HEK293 (cell line): Measurements from ENCODE around the gene EVI5L.

Experiments used
- CTCF ChIA-PET: fragments of 350-600 bp; formaldehyde crosslinking; extraction: SDS; loops from one replicate; lab custom pipeline; 2021; ENCODE audit warnings: antibody characterized with exemption; lab: Yijun Ruan, JAX
- POLR2A ChIA-PET: fragments of 300-600 bp; formaldehyde crosslinking; extraction: SDS; loops from one replicate; lab custom pipeline; 2020; ENCODE audit warnings: antibody characterized with exemption, inconsistent platforms; lab: Yijun Ruan, JAX
- H3K27ac ChIP-seq: fragments of 200-500 bp; sonication (Bioruptor generic); 2 replicates; pipeline ENCODE4 v1.5.1; 2014; ENCODE audit warnings: low read depth, low read length, control low read depth, inconsistent platforms; ENCODE audit errors: extremely low read depth
- H3K36me3 ChIP-seq, 2 experiments: fragments of 200-500 bp in 1 of 2; sonication (Bioruptor generic) in 1 of 2; 1 replicate in 1 of 2; 2 replicates in 1 of 2; pipeline ENCODE4 v1.5.1; 2014 to 2017; ENCODE audit warnings: inconsistent platforms in 2 of 2, low read length in 2 of 2; ENCODE audit not compliant: control insufficient read depth in 2 of 2, insufficient read depth in 1 of 2
- H3K4me1 ChIP-seq: fragments of 200-500 bp; sonication (Bioruptor generic); 2 replicates; pipeline ENCODE4 v1.5.1; 2014; ENCODE audit warnings: mild to moderate bottlenecking, low read length, inconsistent platforms; ENCODE audit not compliant: control insufficient read depth, insufficient read depth
- H3K4me3 ChIP-seq: 2 replicates; pipeline ENCODE4 v1.5.1; 2011; ENCODE audit warnings: low read depth, mild to moderate bottlenecking, control low read depth, low read length, moderate library complexity
- H3K9me3 ChIP-seq: fragments of 200-500 bp; sonication (Bioruptor generic); 2 replicates; pipeline ENCODE4 v1.5.1; 2014; ENCODE audit warnings: low read depth, low read length, inconsistent platforms; ENCODE audit not compliant: control insufficient read depth, insufficient read depth
- GLI2 ChIP-seq: fragments of 450-650 bp; formaldehyde crosslinking; IDR thresholded peaks from 2 replicates; pipeline ENCODE4; 2017; ENCODE audit warnings: missing biosample characterization, missing genetic modification characterization, low read depth, borderline replicate concordance
- OVOL3 ChIP-seq: fragments of 450-650 bp; formaldehyde crosslinking; IDR thresholded peaks from 2 replicates; pipeline ENCODE4 v1.5.1; 2016; ENCODE audit warnings: missing biosample characterization, missing genetic modification characterization
- ZBTB7A ChIP-seq: fragments of 450-650 bp; formaldehyde crosslinking; IDR thresholded peaks from 2 replicates; pipeline ENCODE4 v1.5.1; 2016; ENCODE audit warnings: low read depth, missing biosample characterization, missing genetic modification characterization
- ZFP3 ChIP-seq: fragments of 450-650 bp; formaldehyde crosslinking; IDR thresholded peaks from 2 replicates; pipeline ENCODE4 v1.5.1; 2016; ENCODE audit warnings: low read depth, missing biosample characterization, missing genetic modification characterization
- ZNF121 ChIP-seq: fragments of 450-650 bp; formaldehyde crosslinking; IDR thresholded peaks from 2 replicates; pipeline ENCODE4 v1.5.1; 2016; ENCODE audit warnings: missing biosample characterization, missing genetic modification characterization
- ZNF140 ChIP-seq: fragments of 450-650 bp; formaldehyde crosslinking; IDR thresholded peaks from 2 replicates; pipeline ENCODE4 v1.5.1; 2016; ENCODE audit warnings: missing biosample characterization, missing genetic modification characterization
- ZNF146 ChIP-seq: fragments of 450-650 bp; formaldehyde crosslinking; IDR thresholded peaks from 2 replicates; pipeline ENCODE4 v1.5.1; 2016; ENCODE audit warnings: missing biosample characterization, missing genetic modification characterization
- ZNF221 ChIP-seq: fragments of 450-650 bp; formaldehyde crosslinking; IDR thresholded peaks from 2 replicates; pipeline ENCODE4 v1.5.1; 2017; ENCODE audit warnings: missing biosample characterization, missing genetic modification characterization, borderline replicate concordance
- ZNF266 ChIP-seq: fragments of 450-650 bp; formaldehyde crosslinking; IDR thresholded peaks from 2 replicates; pipeline ENCODE4 v1.5.1; 2016; ENCODE audit warnings: missing biosample characterization, missing genetic modification characterization, low read depth
- ZNF302 ChIP-seq: fragments of 450-650 bp; formaldehyde crosslinking; IDR thresholded peaks from 2 replicates; pipeline ENCODE4 v1.5.1; 2016; ENCODE audit warnings: missing biosample characterization, missing genetic modification characterization, low read depth
- ZNF366 ChIP-seq: fragments of 450-650 bp; formaldehyde crosslinking; conservative IDR thresholded peaks from 2 replicates; pipeline ENCODE4 v1.5.1; 2016; ENCODE audit warnings: missing biosample characterization, missing genetic modification characterization
- ZNF521 ChIP-seq: fragments of 450-650 bp; formaldehyde crosslinking; IDR thresholded peaks from 2 replicates; pipeline ENCODE4 v1.5.1; 2017; ENCODE audit warnings: missing biosample characterization, mild to moderate bottlenecking, missing genetic modification characterization
- ZNF558 ChIP-seq: fragments of 450-650 bp; formaldehyde crosslinking; IDR thresholded peaks from 2 replicates; pipeline ENCODE4 v1.5.1; 2016; ENCODE audit warnings: missing biosample characterization, missing genetic modification characterization
- ZNF596 ChIP-seq: fragments of 450-650 bp; IDR thresholded peaks from 2 replicates; pipeline ENCODE4 v1.5.0; 2018; ENCODE audit warnings: missing biosample characterization, mild to moderate bottlenecking, missing genetic modification characterization, moderate library complexity
- ZNF629 ChIP-seq: fragments of 450-650 bp; formaldehyde crosslinking; IDR thresholded peaks from 2 replicates; pipeline ENCODE4 v1.5.1; 2017; ENCODE audit warnings: missing biosample characterization, missing genetic modification characterization
- ZNF701 ChIP-seq: fragments of 450-650 bp; formaldehyde crosslinking; IDR thresholded peaks from 2 replicates; pipeline ENCODE4 v1.5.1; 2016; ENCODE audit warnings: missing biosample characterization, missing genetic modification characterization
- ZNF747 ChIP-seq: fragments of 450-650 bp; formaldehyde crosslinking; IDR thresholded peaks from 2 replicates; pipeline ENCODE4 v1.5.1; 2016; ENCODE audit warnings: missing biosample characterization, missing genetic modification characterization
- ZNF76 ChIP-seq: fragments of 450-650 bp; formaldehyde crosslinking; IDR thresholded peaks from 2 replicates; pipeline ENCODE4; 2016; ENCODE audit warnings: low read depth, missing biosample characterization, missing genetic modification characterization, borderline replicate concordance
- ZNF791 ChIP-seq: fragments of 450-650 bp; formaldehyde crosslinking; IDR thresholded peaks from 2 replicates; pipeline ENCODE4 v1.5.1; 2016; ENCODE audit warnings: missing biosample characterization, missing genetic modification characterization
- TF ChIP-seq, protein P1 (sequence below): fragments of 450-650 bp; formaldehyde crosslinking; IDR thresholded peaks from 2 replicates; pipeline ENCODE4 v1.5.1; 2017; ENCODE audit warnings: missing biosample characterization, missing genetic modification characterization
- TF ChIP-seq, protein P2 (sequence below): fragments of 450-650 bp; formaldehyde crosslinking; IDR thresholded peaks from 2 replicates; pipeline ENCODE4 v1.5.1; 2016; ENCODE audit warnings: missing biosample characterization, missing genetic modification characterization
- TF ChIP-seq, protein P3 (sequence below): fragments of 450-650 bp; formaldehyde crosslinking; IDR thresholded peaks from 2 replicates; pipeline ENCODE4 v1.5.1; 2016; ENCODE audit warnings: missing biosample characterization, missing genetic modification characterization

Gene EVI5L

GRCh38 chr19:7788178-7788932, 41.7 kb upstream of the EVI5L start:
- no peaks in the 10 kb centered on the region for H3K9me3 ChIP-seq
- no peaks in the 10 kb centered on the region for H3K36me3 ChIP-seq
- CTCF ChIA-PET: no interaction called here
- TF ChIP-seq ZBTB7A (tag by site-specific recombination): no peak
- no peak for TF ChIP-seq ZNF791 (tag by site-specific recombination)
- no peak for TF ChIP-seq ZNF266 (tag by site-specific recombination)
- no peak for TF ChIP-seq ZNF76
- no peak for TF ChIP-seq ZNF146 (tag by site-specific recombination)
- no peak for TF ChIP-seq ZNF558 (tag by site-specific recombination)
- no peak for TF ChIP-seq OVOL3 (tag by site-specific recombination)
- TF ChIP-seq, protein P1, sequence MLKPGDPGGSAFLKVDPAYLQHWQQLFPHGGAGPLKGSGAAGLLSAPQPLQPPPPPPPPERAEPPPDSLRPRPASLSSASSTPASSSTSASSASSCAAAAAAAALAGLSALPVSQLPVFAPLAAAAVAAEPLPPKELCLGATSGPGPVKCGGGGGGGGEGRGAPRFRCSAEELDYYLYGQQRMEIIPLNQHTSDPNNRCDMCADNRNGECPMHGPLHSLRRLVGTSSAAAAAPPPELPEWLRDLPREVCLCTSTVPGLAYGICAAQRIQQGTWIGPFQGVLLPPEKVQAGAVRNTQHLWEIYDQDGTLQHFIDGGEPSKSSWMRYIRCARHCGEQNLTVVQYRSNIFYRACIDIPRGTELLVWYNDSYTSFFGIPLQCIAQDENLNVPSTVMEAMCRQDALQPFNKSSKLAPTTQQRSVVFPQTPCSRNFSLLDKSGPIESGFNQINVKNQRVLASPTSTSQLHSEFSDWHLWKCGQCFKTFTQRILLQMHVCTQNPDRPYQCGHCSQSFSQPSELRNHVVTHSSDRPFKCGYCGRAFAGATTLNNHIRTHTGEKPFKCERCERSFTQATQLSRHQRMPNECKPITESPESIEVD (tag by site-specific recombination): no peak
- no peak for TF ChIP-seq ZNF629
- no peak for TF ChIP-seq ZNF121 (tag by site-specific recombination)
- TF ChIP-seq, protein P2, sequence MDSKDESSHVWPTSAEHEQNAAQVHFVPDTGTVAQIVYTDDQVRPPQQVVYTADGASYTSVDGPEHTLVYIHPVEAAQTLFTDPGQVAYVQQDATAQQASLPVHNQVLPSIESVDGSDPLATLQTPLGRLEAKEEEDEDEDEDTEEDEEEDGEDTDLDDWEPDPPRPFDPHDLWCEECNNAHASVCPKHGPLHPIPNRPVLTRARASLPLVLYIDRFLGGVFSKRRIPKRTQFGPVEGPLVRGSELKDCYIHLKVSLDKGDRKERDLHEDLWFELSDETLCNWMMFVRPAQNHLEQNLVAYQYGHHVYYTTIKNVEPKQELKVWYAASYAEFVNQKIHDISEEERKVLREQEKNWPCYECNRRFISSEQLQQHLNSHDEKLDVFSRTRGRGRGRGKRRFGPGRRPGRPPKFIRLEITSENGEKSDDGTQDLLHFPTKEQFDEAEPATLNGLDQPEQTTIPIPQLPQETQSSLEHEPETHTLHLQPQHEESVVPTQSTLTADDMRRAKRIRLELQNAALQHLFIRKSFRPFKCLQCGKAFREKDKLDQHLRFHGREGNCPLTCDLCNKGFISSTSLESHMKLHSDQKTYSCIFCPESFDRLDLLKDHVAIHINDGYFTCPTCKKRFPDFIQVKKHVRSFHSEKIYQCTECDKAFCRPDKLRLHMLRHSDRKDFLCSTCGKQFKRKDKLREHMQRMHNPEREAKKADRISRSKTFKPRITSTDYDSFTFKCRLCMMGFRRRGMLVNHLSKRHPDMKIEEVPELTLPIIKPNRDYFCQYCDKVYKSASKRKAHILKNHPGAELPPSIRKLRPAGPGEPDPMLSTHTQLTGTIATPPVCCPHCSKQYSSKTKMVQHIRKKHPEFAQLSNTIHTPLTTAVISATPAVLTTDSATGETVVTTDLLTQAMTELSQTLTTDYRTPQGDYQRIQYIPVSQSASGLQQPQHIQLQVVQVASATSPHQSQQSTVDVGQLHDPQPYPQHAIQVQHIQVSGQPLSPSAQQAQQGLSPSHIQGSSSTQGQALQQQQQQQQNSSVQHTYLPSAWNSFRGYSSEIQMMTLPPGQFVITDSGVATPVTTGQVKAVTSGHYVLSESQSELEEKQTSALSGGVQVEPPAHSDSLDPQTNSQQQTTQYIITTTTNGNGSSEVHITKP (tag by site-specific recombination): no peak
- no peak for TF ChIP-seq ZFP3
- TF ChIP-seq, all 188 proteins: peak for 0
- POLR2A ChIA-PET: no interaction called here
- H3K4me1 ChIP-seq: no peaks in the 10 kb centered on the region
- no peak overlapping the region for H3K27ac ChIP-seq
- H3K4me3 ChIP-seq: no peak overlapping the region

DNA sequence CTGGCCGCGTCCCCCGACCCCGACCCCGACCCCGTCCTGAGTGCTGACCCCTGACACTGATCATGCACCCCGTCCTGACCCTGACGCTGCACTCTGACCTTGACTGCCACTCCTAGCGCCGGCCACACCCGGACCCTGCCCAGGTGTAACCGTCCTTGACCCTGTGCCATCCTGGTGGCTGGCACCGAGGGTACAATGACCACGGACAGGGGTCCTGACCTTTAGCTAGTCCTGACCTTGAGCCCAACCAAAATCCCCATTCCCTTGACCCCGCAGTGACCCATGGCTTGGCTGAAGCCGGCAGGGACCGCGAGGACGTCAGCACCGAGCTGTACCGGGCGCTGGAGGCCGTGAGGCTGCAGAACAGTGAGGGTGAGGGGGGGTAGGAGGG, 41.1 kb upstream of the EVI5L start:
- POLR2A ChIA-PET: no interaction called here

DNA sequence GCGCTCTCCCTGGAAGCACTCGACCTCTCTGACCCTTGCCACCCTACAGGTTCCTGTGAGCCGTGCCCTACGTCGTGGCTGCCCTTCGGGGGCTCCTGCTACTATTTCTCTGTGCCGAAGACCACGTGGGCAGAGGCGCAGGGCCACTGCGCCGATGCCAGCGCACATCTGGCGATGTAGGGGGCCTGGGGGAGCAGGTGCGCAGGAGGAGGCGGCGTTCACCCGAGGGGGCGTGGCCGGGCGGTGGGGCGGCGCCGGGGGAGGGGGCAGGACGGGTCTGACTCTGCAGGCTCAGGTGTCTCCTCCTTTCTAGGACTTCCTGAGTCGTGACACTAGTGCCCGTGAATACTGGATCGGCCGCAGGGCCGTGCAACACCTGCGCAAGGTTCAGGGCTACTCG, 40.6 kb upstream of the EVI5L start:
- Histone ChIP-seq H3K36me3 (no peaks in the 10 kb centered on the region), H3K9me3 (no peaks in the 10 kb centered on the region), H3K4me3 (no peak overlapping the region), H3K4me1 (no peaks in the 10 kb centered on the region), H3K27ac (no peak overlapping the region)
- POLR2A ChIA-PET: no interaction called here
- CTCF ChIA-PET: no interaction called here
- TF ChIP-seq ZNF140 (tag by site-specific recombination) (no peak), ZNF747 (tag by site-specific recombination) (no peak), ZNF701 (no peak), ZNF596 (no peak), ZNF366 (tag by site-specific recombination) (no peak), ZNF302 (tag by site-specific recombination) (no peak)
- TF ChIP-seq, protein P3, sequence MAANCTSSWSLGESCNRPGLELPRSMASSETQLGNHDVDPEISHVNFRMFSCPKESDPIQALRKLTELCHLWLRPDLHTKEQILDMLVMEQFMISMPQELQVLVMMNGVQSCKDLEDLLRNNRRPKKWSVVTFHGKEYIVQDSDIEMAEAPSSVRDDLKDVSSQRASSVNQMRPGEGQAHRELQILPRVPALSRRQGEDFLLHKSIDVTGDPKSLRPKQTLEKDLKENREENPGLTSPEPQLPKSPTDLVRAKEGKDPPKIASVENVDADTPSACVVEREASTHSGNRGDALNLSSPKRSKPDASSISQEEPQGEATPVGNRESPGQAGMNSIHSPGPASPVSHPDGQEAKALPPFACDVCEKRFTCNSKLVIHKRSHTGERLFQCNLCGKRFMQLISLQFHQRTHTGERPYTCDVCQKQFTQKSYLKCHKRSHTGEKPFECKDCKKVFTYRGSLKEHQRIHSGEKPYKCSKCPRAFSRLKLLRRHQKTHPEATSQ (tag by site-specific recombination): no peak

More for the DNA sequence above, 41.1 kb upstream of the EVI5L start:
- no peaks in the 10 kb centered on the region for H3K9me3 ChIP-seq
- no peak overlapping the region for H3K4me3 ChIP-seq
- CTCF ChIA-PET: no interaction called here
- no peaks in the 10 kb centered on the region for H3K36me3 ChIP-seq
- H3K27ac ChIP-seq: no peak overlapping the region
- TF ChIP-seq ZNF221 (tag by site-specific recombination): no peak
- no peak for TF ChIP-seq ZNF521
- TF ChIP-seq GLI2 (tag by site-specific recombination): no peak
- TF ChIP-seq, all 188 proteins: peak for 0
- H3K4me1 ChIP-seq: no peaks in the 10 kb centered on the region
